MM.1S (cell line): ENCODE results near the gene RPTOR.
A peak's percentile ranks its signal among the peaks of the same experiment; 100 is the strongest.

ENCODE experiments used
- CTCF ChIP-seq: fragments of 300-600 bp; sonication (generic); IDR thresholded peaks from 2 replicates; pipeline ENCODE4 v1.5.1; 2016; ENCODE audit warnings: antibody characterized with exemption, low read length, mixed read lengths
- EZH2 ChIP-seq: fragments of 300-600 bp; sonication (generic); optimal IDR thresholded peaks from 2 replicates; pipeline ENCODE3; 2017; ENCODE audit warnings: low read depth, mild to moderate bottlenecking, antibody characterized with exemption, low read length, mixed read lengths
- EZH2phosphoT487 ChIP-seq: fragments of 300-600 bp; sonication (generic); IDR thresholded peaks from 2 replicates; pipeline ENCODE4 v1.6.1; 2018; ENCODE audit warnings: antibody characterized with exemption, low read length

- TF ChIP-seq CTCF (peak; percentile 79), EZH2 (no peak), EZH2phosphoT487 (no peak)
These were observed 301.4 kb downstream of the RPTOR start for GRCh38 chr17:80845863-80846671.
